KOPT-K1 (cell line): Measurements from ENCODE around the gene CAMSAP1.

ENCODE experiments used
- H3K27ac ChIP-seq: fragments of 200-600 bp; sonication (generic); 2 replicates; pipeline ENCODE4 v1.5.1; 2016; ENCODE audit warnings: antibody characterized with exemption, mild to moderate bottlenecking, low read depth, low read length; ENCODE audit not compliant: poor library complexity, severe bottlenecking
- H3K36me3 ChIP-seq: fragments of 200-600 bp; sonication (generic); 2 replicates; pipeline ENCODE4 v1.5.1; 2017; ENCODE audit warnings: antibody characterized with exemption, mild to moderate bottlenecking, low read length, moderate library complexity; ENCODE audit not compliant: insufficient read depth
- H3K9me3 ChIP-seq: fragments of 200-600 bp; sonication (generic); 2 replicates; pipeline ENCODE4 v1.5.1; 2017; ENCODE audit warnings: antibody characterized with exemption, low read length, mild to moderate bottlenecking; ENCODE audit not compliant: insufficient read depth, poor library complexity, severe bottlenecking

CAMSAP1 gene

DNA sequence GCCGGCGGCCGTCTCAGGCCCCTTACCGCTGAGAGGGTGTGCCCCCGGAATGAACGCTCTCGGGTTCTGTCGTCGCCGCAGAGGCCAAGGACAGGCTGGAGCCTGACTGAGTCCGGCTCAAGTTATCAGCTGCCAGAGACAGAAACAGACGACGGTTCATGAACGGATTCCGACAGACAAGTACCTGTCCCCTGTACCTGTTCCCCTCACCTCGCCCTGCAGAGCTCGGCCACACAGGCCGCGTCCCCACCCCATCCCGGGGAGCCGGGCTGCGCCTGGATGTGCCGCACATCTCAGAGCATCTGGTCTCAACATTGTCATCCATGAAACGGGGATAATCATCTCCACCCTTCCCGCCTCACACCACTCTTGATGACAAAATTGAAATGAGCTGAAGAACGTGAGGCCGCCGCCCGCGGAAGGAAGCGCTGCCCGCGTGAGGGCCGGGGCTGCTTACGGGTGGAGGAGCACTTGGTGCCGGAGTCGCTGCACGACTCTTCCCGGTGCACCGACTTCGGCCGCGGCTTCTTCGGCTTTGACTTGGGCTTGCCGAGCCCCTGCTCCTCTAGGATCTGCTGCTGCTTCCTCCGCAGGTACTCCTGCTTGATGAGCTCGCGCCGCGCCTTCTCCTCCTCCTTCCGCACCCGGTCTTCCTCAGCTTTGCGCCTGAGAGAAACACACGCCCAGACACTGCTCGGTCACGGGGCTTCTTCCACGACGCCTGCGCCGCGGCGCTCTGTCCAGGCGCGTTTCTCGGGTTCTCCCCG lies 89.2 kb downstream of the CAMSAP1 start:
- H3K9me3 ChIP-seq = no peaks in the 10 kb centered on the region
- H3K36me3 ChIP-seq = peaks cover 90% of the 10 kb centered on the region
- no peak overlapping the region for H3K27ac ChIP-seq

- H3K36me3 ChIP-seq = peaks cover 88% of the 10 kb centered on the region
- H3K27ac ChIP-seq = no peak overlapping the region
- no peaks in the 10 kb centered on the region for H3K9me3 ChIP-seq
Measured at GRCh38 chr9:135816651-135816970, 90.7 kb downstream of the CAMSAP1 start.

GRCh38 chr9:135815830-135816650 lies 91.3 kb downstream of the CAMSAP1 start:
- H3K27ac ChIP-seq = no peak overlapping the region
- peaks cover 88% of the 10 kb centered on the region for H3K36me3 ChIP-seq
- H3K9me3 ChIP-seq = no peaks in the 10 kb centered on the region

DNA sequence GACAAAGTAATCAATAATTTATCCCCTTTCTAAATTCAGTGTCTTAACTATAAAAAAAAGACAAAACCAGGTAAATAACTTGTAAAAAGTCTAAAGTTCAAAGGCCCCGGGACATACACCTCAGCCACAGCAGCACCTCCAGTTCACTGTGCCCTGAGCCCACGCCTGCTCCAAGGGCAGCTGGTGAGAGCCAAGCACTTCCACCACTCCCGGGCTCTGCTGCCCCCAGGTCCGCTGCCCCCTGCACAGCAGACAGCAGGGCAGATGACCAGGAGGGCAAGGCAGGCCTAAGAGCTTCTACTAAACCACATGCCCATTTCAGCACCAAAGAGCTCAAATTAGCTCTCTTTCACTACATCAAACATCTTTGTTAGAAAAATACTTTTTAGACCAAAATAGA lies 91.9 kb downstream of the CAMSAP1 start:
- Histone ChIP-seq H3K27ac (no peak overlapping the region), H3K9me3 (no peaks in the 10 kb centered on the region), H3K36me3 (peaks cover 88% of the 10 kb centered on the region)

DNA sequence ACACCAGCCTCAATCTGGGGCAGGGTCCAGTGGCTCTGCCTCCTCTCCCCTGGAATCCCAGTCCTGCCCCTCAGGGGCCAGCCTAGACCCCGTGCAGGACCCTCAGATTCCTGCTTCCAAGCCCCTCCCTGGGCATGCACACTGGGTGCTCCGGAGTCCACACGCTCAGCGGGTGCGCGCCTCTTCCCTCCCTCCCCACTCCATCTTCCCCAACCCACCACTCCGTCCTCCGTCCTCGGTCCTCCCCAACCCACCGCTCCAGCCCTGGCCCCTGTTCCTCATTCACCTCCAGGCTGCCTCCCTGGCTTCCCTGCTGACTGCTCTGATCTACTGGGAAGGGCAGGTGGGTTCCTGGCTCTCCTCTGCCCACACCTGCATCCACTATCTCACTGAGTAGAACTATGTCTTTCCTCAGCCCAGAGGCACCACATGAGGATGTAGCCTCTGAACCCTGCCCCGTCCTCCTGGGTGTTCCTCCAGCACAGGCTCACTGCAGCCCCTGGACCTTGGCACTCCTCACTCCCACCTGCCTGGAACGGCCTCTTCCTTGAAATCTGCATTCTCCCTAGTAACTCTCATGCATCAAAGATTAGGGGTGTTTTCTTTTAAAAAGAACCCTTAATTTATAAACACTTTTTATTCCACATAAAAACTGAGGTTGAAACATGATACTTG lies 92.8 kb downstream of the CAMSAP1 start:
- H3K9me3 ChIP-seq = no peaks in the 10 kb centered on the region
- peaks cover 85% of the 10 kb centered on the region for H3K36me3 ChIP-seq
- no peak overlapping the region for H3K27ac ChIP-seq

DNA sequence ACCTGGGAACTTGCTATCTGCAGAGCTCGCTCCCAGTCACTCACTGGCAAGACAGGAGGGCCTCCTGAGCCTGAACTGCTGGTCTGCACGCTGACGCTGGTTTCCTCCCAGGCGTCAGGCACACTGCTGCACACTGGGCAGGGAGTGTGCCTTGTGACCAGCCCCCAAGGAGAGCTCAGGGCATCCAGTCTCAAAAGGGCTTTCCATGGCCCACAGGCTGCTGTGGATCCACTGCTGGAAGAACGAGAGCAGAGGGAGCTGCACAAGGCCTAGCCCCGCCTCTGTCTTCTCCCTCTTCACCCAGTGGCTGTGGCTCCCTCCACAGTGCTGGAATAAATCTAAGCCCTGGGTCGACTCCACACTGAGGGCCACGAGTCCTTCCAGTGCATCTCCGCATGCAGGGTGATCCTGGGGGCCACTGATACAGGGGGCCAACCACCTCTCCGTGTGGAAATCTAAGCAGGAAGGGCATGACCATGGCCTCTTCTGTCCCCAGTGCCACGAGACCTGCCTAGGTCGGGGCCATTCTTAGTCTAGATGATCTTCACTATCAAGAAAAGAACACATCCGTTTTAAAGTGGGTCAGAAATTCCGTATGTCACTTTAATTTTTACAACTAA lies 93.6 kb downstream of the CAMSAP1 start:
- H3K9me3 ChIP-seq = no peaks in the 10 kb centered on the region
- no peak overlapping the region for H3K27ac ChIP-seq
- H3K36me3 ChIP-seq = peaks cover 89% of the 10 kb centered on the region

GRCh38 chr9:135812961-135813360 lies 94.4 kb downstream of the CAMSAP1 start:
- Histone ChIP-seq H3K27ac (no peak overlapping the region), H3K36me3 (peaks cover 81% of the 10 kb centered on the region), H3K9me3 (no peaks in the 10 kb centered on the region)

- H3K27ac ChIP-seq = no peak overlapping the region
- no peaks in the 10 kb centered on the region for H3K9me3 ChIP-seq
- peaks cover 69% of the 10 kb centered on the region for H3K36me3 ChIP-seq
Measured at GRCh38 chr9:135811801-135812200, 95.5 kb downstream of the CAMSAP1 start.

- peaks cover 61% of the 10 kb centered on the region for H3K36me3 ChIP-seq
- H3K27ac ChIP-seq = no peak overlapping the region
- H3K9me3 ChIP-seq = no peaks in the 10 kb centered on the region
Measured at GRCh38 chr9:135810806-135811575, 96.4 kb downstream of the CAMSAP1 start.

GRCh38 chr9:135809166-135809565 lies 98.2 kb downstream of the CAMSAP1 start:
- Histone ChIP-seq H3K9me3 (no peaks in the 10 kb centered on the region), H3K36me3 (peaks cover 45% of the 10 kb centered on the region), H3K27ac (no peak overlapping the region)

DNA sequence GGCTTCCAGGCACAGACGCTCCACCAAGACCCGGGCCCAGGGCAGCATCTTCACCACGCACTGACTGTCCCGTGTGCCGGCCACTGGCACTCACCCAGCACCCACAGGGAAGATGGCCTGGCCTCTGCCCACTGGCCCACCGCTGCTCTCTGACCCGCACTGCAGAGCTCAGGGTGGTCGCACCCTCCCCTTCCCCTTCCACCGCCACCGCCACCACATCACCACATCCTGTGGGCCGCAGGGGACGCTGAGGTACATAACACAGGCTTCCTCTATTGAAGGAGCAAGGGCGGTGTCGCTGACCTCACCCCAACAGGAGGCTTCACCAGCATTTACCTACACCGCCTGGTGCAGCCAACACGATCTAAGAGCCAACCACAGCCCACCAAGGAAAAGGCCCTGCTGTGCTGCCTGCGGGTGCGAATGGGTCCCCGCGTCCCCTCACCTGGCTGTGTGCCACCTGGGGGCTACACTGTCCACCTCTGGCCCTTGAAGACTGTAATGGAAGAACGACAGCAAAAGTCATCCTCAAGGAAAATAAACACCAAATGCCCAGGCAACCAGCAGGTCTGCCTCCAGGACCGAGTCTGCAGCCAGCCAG lies 101.8 kb downstream of the CAMSAP1 start:
- peaks cover 12% of the 10 kb centered on the region for H3K36me3 ChIP-seq
- H3K9me3 ChIP-seq = no peaks in the 10 kb centered on the region
- H3K27ac ChIP-seq = no peak overlapping the region

- H3K27ac ChIP-seq = no peak overlapping the region
- peaks cover 6% of the 10 kb centered on the region for H3K36me3 ChIP-seq
- H3K9me3 ChIP-seq = no peaks in the 10 kb centered on the region
Measured at GRCh38 chr9:135804581-135805421, 102.5 kb downstream of the CAMSAP1 start.

GRCh38 chr9:135803441-135803840 lies 103.9 kb downstream of the CAMSAP1 start:
- Histone ChIP-seq H3K9me3 (no peaks in the 10 kb centered on the region), H3K36me3 (no peaks in the 10 kb centered on the region), H3K27ac (no peak overlapping the region)
